SH-SY5Y (cell line): ENCODE measurements around the gene INSL3.

Experiments used
- GATA2 ChIP-seq: IDR thresholded peaks from 2 replicates; pipeline ENCODE4 v1.6.1; 2011; ENCODE audit warnings: mild to moderate bottlenecking, low read depth, low read length
- GATA3 ChIP-seq: IDR thresholded peaks from 2 replicates; pipeline ENCODE4 v1.6.1; 2011; ENCODE audit warnings: low read depth, mild to moderate bottlenecking, low read length, moderate library complexity

The INSL3 gene

DNA sequence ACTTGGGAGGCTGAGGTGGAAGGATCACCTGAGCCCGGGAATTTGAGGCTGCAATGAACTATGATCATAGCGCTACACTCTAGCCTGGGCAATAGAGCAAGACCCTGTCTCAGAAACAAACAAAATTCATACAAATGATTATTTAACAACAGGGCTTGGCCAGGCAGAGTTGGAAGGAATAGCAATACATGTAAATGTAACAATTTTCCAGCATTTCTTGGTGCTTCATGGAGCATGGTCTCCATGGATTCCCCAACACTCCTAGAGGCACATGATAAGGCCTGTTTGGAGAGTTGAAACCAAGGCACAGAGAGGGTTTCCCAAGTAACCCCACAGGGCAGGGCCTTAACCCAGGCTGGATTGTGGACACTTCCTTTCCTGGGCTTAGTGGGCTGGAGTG is 10.2 kb downstream of the INSL3 start:
- TF ChIP-seq GATA3, result no peak

DNA sequence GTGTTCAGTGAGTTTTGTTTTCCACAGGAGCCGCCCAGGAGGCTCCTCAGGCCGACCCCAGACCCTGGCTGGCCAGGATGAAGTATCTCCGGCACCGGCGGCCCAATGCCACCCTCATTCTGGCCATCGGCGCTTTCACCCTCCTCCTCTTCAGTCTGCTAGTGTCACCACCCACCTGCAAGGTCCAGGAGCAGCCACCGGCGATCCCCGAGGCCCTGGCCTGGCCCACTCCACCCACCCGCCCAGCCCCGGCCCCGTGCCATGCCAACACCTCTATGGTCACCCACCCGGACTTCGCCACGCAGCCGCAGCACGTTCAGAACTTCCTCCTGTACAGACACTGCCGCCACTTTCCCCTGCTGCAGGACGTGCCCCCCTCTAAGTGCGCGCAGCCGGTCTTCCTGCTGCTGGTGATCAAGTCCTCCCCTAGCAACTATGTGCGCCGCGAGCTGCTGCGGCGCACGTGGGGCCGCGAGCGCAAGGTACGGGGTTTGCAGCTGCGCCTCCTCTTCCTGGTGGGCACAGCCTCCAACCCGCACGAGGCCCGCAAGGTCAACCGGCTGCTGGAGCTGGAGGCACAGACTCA is 13.5 kb downstream of the INSL3 start:
- no peak for TF ChIP-seq GATA3

DNA sequence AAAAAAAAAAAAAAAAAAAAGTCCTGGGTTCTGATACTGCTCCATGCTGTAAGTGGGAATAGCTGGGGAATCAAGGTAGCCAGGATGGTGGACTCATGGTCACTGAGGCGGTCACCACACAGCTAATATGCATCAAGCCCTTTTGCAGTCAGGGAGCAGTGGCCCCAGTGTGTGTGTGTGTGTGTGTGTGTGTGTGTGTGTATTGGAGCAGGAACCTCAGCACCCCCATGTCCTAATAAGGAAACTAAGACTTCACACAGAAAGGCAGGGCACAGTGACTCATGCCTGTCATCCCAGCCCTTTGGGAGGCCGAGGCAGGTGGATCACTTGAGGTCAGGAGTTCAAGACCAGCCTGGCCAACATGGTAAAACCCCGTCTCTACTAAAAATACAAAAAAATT is 14.4 kb downstream of the INSL3 start:
- TF ChIP-seq GATA3 (no peak), GATA2 (no peak)

DNA sequence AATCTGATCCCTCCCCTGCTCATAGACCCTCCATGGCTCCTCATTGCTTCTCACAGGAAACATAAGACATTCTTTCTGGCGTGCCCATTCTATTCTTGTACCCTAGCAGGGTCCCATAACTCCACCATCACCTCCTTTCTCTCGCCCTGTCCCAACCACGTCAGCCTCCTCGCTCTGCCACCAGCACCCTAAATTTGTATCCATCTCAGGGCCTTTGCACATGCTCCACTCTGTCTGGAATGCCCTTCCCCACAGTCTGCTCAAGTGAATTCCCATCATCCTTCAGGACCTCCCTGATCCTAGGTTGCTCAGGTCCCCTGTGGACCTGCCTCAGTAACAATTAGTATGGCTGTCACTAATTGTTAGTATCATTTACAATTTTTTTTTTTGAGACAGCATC is 15.9 kb downstream of the INSL3 start:
- TF ChIP-seq GATA3, result no peak
- no peak for TF ChIP-seq GATA2

DNA sequence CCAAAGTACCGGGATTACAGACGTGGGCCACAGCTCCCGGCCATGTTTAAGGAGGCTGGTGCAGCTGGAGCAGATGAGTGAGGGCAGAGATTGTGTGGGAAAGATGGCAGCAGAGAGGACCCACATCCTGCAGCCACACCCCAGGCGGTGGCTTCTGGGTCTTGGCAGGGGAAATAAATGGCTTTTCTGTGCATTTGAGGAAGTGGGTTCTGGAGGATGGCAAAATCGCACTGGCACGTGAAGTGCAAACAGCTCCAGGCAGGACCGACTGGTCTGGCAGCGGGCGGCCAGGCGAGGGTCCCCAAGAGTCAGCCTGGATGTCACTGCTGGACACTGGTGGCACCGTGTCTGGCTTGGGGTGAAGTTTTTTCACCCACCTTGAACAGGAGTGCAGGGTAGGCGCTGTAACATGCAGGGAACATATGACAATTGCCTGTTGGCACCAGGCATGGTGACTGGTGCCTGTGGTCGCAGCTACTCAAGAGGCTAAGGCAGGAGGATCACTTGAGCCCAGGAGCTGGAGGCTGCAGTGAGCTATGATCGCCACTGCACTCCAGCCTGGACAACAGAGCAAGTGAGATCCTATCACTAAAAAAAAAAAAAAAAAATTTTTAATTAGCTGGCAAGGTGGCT is 17.9 kb downstream of the INSL3 start:
- TF ChIP-seq GATA2 (no peak), GATA3 (no peak)

DNA sequence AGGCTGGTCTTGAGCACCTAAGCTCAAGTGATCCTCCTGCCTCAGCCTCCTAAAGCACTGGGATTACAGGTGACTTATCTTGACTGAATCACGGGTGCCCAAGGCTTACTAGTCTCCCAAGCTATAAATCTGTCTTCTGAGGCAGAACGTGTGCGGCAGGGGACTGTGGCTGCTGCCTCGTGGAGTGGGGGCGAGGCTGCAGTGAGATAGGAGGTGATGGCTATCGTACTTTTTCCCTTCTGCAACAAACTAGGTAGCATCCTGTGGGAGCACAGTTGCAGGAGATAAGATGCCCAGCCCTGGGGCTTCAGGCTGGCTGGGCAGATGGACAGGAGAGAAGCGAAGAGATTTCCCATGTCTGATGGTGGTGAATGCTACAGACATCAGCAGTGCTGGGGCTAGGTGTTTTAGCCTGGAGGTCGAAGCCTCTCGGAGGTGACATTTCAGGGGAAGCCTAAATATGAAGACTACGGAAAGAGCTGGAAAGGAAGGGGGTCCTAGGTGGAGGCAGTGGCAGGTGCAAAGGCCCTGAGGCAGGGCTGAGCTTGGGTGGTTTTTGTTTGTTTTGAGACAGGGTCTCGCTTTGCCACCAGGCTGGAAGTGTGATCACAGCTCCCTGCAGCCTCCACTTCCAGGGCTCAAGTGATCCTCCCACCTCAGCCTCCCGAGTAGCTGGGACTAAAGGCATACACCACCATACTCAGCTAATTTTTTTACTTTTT is 19.0 kb downstream of the INSL3 start:
- TF ChIP-seq GATA3, result no peak
- peak; percentile 94 for TF ChIP-seq GATA2

DNA sequence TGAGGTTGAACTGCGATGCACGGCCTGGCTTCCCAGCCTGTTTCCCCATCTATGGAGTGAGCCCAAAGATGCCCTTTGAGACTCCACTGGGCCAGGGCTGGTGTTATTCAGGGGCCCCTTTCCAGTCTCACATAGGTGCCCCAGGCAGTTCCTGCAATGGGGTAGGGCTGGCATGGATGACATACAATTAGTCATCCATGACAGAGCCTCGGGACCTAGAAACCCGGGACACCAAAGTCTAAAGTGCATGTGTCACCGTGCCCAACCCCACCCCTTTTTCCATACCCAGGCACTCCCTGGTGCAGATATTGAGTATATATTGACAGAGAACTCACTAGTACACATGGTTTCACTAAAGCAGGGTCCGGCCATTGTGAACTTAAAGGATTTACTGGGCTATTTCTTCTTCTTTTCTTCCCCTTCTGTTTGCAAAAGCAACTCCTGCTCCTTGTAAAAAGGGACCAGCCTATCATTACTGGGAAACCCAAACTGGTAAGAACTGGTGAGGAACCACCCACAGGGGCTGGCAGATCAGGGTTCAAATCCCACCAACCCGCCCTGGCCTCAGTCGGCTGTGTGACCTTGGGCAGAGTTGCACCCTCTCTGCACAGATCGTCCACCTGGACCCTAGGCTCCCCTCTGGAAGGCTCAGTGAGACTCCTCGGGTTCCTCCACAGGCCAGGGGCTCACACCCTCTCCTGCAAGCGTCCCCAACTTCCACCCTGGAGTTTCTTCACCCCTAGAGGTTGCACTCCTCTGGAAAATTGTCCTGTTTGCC is 23.7 kb downstream of the INSL3 start:
- TF ChIP-seq GATA2 (no peak), GATA3 (no peak)

DNA sequence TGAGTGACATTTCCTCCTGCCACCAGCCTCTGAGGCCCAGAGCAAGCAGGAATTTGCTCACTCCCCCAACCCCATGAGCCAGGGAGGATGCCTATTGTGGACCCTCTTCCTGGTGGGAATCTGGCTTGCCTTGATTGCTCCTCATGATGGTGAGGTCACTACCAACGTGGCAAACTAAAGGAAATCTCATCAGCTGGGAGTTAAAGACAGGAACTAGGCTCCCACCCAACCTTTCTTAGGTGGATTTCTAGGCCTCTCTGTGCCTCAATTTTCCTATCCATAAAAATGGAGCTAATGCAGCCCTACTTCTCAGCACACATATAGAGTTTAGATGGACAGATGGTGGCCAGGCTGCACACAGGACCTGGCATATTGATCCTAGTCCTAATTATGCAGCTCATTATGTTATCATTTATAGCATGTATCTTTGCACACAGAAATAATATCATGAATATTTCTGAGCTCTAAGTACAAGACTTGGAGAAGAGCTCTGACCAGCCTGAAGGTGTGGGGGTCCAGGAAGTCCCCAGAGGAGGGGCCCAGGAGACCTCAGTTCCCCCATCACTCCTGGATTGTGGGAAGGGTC is 24.4 kb downstream of the INSL3 start:
- TF ChIP-seq GATA2 (no peak), GATA3 (no peak)

DNA sequence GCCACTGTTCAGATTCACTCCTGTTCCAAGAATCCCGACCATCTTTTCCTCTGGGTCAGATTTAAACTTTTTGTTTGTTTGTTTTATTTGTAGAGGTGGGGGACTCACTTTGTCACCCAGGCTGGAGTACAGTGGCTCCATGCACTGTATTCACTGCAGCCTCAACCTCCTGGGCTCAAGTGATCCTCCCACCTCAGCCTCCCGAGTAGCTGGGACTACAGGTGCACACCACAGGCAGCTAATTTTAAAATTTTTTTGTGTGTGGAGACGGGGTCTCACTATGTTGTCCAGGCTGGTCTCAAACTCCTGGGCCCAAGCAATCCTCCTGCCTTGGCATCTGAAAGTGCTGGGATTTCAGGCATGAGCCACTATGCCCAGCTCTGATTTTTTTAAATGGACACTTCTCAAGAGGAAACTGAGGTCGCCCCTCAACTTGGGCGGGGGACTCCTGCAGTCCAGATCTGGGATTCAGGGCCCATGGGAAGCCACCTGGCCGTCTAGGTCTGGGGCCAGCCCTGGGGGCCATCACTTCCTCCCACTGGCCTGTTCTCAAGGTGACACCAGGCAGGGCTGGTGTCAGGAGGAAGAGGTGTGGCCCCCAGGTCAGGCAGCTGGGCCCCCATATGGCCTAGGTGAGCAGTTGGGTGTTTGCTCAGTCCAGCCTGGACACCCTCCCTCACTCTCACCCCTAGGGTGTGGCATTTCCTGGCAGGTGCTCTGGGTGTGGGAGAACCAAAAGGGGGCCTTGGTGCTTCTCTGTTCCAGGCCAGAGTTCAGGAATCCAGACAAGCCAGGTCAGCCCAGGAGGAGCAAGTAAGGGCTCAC is 25.1 kb downstream of the INSL3 start:
- TF ChIP-seq GATA3 (no peak), GATA2 (no peak)

DNA sequence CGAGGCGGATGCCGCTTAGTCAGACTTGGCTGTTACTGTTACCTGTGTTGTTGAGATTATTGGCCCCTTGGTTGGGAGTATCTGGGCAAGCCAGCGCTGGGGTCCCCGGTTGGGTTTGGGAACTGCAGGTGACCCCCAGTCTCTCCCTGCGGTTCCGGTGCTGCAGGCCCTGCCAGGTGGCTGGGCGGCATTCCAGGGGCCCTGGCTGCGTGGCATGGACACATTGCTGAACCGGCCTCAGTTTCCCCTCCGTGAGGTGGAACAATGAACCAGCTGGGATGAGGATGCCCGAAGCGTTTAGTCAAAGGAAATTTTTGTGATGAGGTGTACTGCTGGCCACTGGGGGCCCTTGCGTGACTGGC is 25.8 kb downstream of the INSL3 start:
- TF ChIP-seq GATA2 (no peak), GATA3 (no peak)

DNA sequence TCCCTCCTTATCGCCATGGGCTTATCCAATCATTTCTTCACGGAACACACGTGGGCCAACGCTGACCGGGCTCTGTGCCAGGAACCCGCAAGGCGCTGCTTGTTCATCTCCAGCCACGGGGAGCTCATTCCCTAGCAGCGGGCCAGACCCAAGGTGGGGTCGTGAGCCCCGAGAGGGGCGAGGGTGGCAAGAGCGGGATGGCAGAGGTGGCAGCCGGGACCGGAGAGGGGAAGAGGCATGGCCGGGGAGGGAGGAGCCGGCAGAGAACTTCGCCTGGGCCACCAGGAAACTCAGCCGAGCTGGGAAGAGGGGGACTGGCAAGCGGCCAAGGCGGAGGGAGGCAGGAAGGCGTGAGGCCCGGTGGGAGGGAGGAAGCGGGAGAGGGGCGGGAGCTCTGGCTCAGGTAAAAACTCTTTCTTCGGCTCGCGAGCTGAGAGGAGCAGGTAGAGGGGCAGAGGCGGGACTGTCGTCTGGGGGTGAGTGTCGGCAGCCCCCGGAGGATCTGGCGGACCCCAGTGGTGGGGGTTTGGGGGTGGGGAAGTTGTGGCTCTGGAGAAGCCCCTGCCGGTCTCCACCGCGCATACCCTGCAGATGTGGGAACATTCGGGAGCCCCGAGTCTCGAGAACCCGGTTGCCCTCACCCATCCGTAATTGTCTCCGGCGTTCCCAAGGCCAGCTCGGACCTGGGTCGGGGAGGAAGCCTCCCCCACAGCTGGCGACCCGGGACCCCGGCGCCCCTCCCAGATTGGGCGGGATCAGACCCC is 26.4 kb downstream of the INSL3 start, which contains the start of gene B3GNT3:
Gene B3GNT3, plus strand, starts transcription at position 408 of the 764 bp plus-strand sequence. CDS start 12,670 bp downstream, outside the sequence.
- no peak for TF ChIP-seq GATA3
- TF ChIP-seq GATA2, result no peak

DNA sequence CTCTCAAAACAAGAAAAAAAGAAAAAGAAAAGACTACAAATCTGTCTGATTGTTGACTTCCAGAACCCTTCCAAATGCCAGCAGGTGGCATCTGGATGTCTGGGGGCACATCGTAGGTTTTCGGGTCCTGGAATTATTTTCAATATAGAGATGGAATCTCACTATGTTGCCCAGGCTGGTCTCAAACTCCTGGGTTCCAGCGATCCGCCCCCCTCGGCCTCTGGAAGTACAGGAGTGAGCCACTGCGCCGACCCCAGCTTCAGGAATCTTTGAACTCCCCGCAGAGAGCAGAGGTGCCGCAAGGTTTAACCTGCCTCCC is 26.9 kb downstream of the INSL3 start:
- TF ChIP-seq GATA2 (no peak), GATA3 (no peak)
